Measurements from ENCODE around the gene WDR31. TPM values are rescaled to one million over a fixed set of nuclear protein-coding genes. Genes with fewer than 3 reads are reported as not detected.

Gene WDR31
- total RNA-seq, 3 donors from 2014 or later (not counting 1 experiment from before 2014, with no cell fraction given): 0.16 to 0.55 (median 0.19) TPM

- WGBS (ENCODE audit: insufficient coverage): 89% methylated on average over 7 of the region's 8 CpGs
- Mint-ChIP-seq H3K4me1 (no peaks in the 10 kb centered on the region), H3K4me3 (no peak overlapping the region), H3K9me3 (no peaks in the 10 kb centered on the region), H3K36me3 (no peaks in the 10 kb centered on the region), H3K27ac (no peak overlapping the region), H3K27me3 (ENCODE audit: low read depth in 2 of 2) (peaks cover 9 to 26% of the 10 kb centered on the region in 2 donors)
- no peak for TF ChIP-seq CTCF (IDR thresholded peaks at IDR 0.05)
- DNase-seq: no peak
- Histone ChIP-seq H3K9me3 (ENCODE audit: control insufficient read depth, insufficient read depth, low read length) (no peaks in the 10 kb centered on the region), H3K36me3 (ENCODE audit: control insufficient read depth, insufficient read depth, low read length) (no peaks in the 10 kb centered on the region), H3K27me3 (ENCODE audit: control insufficient read depth, insufficient read depth, low read length) (no peaks in the 10 kb centered on the region), H3K4me3 (ENCODE audit: low read length) (no peak overlapping the region), H3K27ac (ENCODE audit: low read length) (no peak overlapping the region), H3K4me1 (ENCODE audit: control insufficient read depth, insufficient read depth, low read length) (no peaks in the 10 kb centered on the region)
- intact Hi-C loops (cut with micrococcal nuclease): no loop called here
- no peak for ATAC-seq
These were observed 38.5 kb downstream of the WDR31 start for GRCh38 chr9:113301548-113301947.

GRCh38 chr9:113299800-113300292 is 40.2 kb downstream of the WDR31 start:
- H3K36me3 ChIP-seq (ENCODE audit: control insufficient read depth, insufficient read depth, low read length): no peaks in the 10 kb centered on the region
- Mint-ChIP-seq H3K4me1 (no peaks in the 10 kb centered on the region), H3K4me3 (no peak overlapping the region), H3K36me3 (no peaks in the 10 kb centered on the region), H3K27me3 (ENCODE audit: low read depth in 2 of 2) (peaks cover 7 to 26% of the 10 kb centered on the region in 2 donors), H3K9me3 (no peaks in the 10 kb centered on the region), H3K27ac (no peak overlapping the region)
- H3K4me1 ChIP-seq (ENCODE audit: control insufficient read depth, insufficient read depth, low read length): no peaks in the 10 kb centered on the region
- DNase-seq (no peak), ATAC-seq (no peak)
- no peak overlapping the region for H3K4me3 ChIP-seq (ENCODE audit: low read length)
- WGBS (ENCODE audit: insufficient coverage): 44% methylated on average over 8 of the region's 8 CpGs
- intact Hi-C loops (cut with micrococcal nuclease): loop anchor here (10.0 kb wide), 1 partner anchor 45 kb away; the partner anchor contains the start of genes BSPRY and WDR31
- no peak for TF ChIP-seq CTCF (IDR thresholded peaks at IDR 0.05)
- H3K27ac ChIP-seq (ENCODE audit: low read length): no peak overlapping the region
- H3K9me3 ChIP-seq (ENCODE audit: control insufficient read depth, insufficient read depth, low read length): no peaks in the 10 kb centered on the region
- no peaks in the 10 kb centered on the region for H3K27me3 ChIP-seq (ENCODE audit: control insufficient read depth, insufficient read depth, low read length)

- no peaks in the 10 kb centered on the region for H3K4me1 Mint-ChIP-seq
- H3K36me3 ChIP-seq (ENCODE audit: control insufficient read depth, insufficient read depth, low read length): no peaks in the 10 kb centered on the region
- no peak overlapping the region for H3K4me3 ChIP-seq (ENCODE audit: low read length)
- no peak overlapping the region for H3K4me3 Mint-ChIP-seq
- WGBS (ENCODE audit: insufficient coverage): 88% methylated on average over 14 of the region's 15 CpGs
- H3K9me3 ChIP-seq (ENCODE audit: control insufficient read depth, insufficient read depth, low read length): no peaks in the 10 kb centered on the region
- H3K9me3 Mint-ChIP-seq: no peaks in the 10 kb centered on the region
- ATAC-seq (no peak), DNase-seq (no peak)
- TF ChIP-seq CTCF (IDR thresholded peaks at IDR 0.05): no peak
- no peaks in the 10 kb centered on the region for H3K27me3 ChIP-seq (ENCODE audit: control insufficient read depth, insufficient read depth, low read length)
- intact Hi-C loops (cut with micrococcal nuclease): loop anchor here (10.0 kb wide), 1 partner anchor 46 kb away; the partner anchor contains the start of genes BSPRY and WDR31
- no peaks in the 10 kb centered on the region for H3K4me1 ChIP-seq (ENCODE audit: control insufficient read depth, insufficient read depth, low read length)
- H3K36me3 Mint-ChIP-seq: no peaks in the 10 kb centered on the region
- no peak overlapping the region for H3K27ac ChIP-seq (ENCODE audit: low read length)
- no peak overlapping the region for H3K27ac Mint-ChIP-seq
- H3K27me3 Mint-ChIP-seq (ENCODE audit: low read depth in 2 of 2): peaks cover 7 to 26% of the 10 kb centered on the region in 2 donors
These were observed 40.9 kb downstream of the WDR31 start for GRCh38 chr9:113298924-113299770.

All from natural killer cell (primary cell).